K562 (cell line): ENCODE results near the gene CHST12. TPM values are rescaled to one million over a fixed set of nuclear protein-coding genes. Genes with fewer than 3 reads are reported as not detected.

Experiments used
- DDX20 ChIP-seq: fragments of 450-650 bp; IDR thresholded peaks from 2 replicates; pipeline ENCODE4 v1.6.1; 2016; ENCODE audit warnings: missing genetic modification characterization, low read depth, mild to moderate bottlenecking, missing compliant biosample characterization, moderate library complexity
- E2F3 ChIP-seq: fragments of 250-450 bp; sonication (Bioruptor Pico); IDR thresholded peaks from 2 replicates; pipeline ENCODE4 v1.4.0; 2020; ENCODE audit warnings: mild to moderate bottlenecking
- E2F6 ChIP-seq, 2 experiments: IDR thresholded peaks; 2 replicates each; pipeline ENCODE4 v1.6.1; 2011; ENCODE audit warnings: borderline replicate concordance in 1 of 2, control low read depth in 1 of 2, low read depth in 1 of 2, low read length in 1 of 2, mild to moderate bottlenecking in 1 of 2, mixed read lengths in 1 of 2, moderate library complexity in 1 of 2; ENCODE audit not compliant: insufficient read depth in 1 of 2, insufficient read length in 1 of 2, poor library complexity in 1 of 2, severe bottlenecking in 1 of 2; ENCODE audit errors: extremely low read depth in 1 of 2
- HDAC1 ChIP-seq, 2 experiments: fragments of 450-650 bp; IDR thresholded peaks; 2 replicates each; pipeline ENCODE4 v1.6.1; 2016 to 2017; ENCODE audit warnings: inconsistent platforms in 1 of 2, mild to moderate bottlenecking in 1 of 2, moderate library complexity in 1 of 2
- HNRNPL ChIP-seq: fragments of 200-400 bp; formaldehyde crosslinking; IDR thresholded peaks from 2 replicates; pipeline ENCODE4 v1.6.1; 2017; ENCODE audit warnings: low read depth, mild to moderate bottlenecking, low read length
- NKRF ChIP-seq: fragments of 450-650 bp; IDR thresholded peaks from 2 replicates; pipeline ENCODE4 v1.6.1; 2016; ENCODE audit warnings: borderline replicate concordance
- POLR2G ChIP-seq: fragments of 200-400 bp; formaldehyde crosslinking; IDR thresholded peaks from 2 replicates; pipeline ENCODE4 v1.6.1; 2017; ENCODE audit warnings: low read depth, mild to moderate bottlenecking, antibody characterized with exemption, low read length, moderate library complexity
- SAP30 ChIP-seq: fragments of 200-600 bp; sonication (generic); IDR thresholded peaks from 2 replicates; pipeline ENCODE4 v1.6.1; 2012; ENCODE audit warnings: borderline replicate concordance, low read depth, mild to moderate bottlenecking, moderate library complexity, low read length, control low read depth, inconsistent platforms; ENCODE audit not compliant: insufficient read depth, poor library complexity, severe bottlenecking
- SIN3A ChIP-seq, 2 experiments: fragments of 150-350 bp in 1 of 2; IDR thresholded peaks; 2 replicates each; pipeline ENCODE4 v1.6.1; 2011 to 2016; ENCODE audit warnings: borderline replicate concordance in 2 of 2, low read depth in 2 of 2, low read length in 2 of 2, mild to moderate bottlenecking in 2 of 2, moderate library complexity in 2 of 2; ENCODE audit not compliant: control insufficient read depth in 1 of 2
- TAF9B ChIP-seq: fragments of 450-650 bp; IDR thresholded peaks from 2 replicates; pipeline ENCODE4 v1.6.1; 2018; ENCODE audit warnings: mild to moderate bottlenecking; ENCODE audit not compliant: partially characterized antibody
- YY1 ChIP-seq, 3 experiments: IDR thresholded peaks; 2 replicates each; pipeline ENCODE4 v1.6.1; 2011; ENCODE audit warnings: low read length in 2 of 3, mild to moderate bottlenecking in 2 of 3, moderate library complexity in 2 of 3, borderline replicate concordance in 1 of 3, control low read depth in 1 of 3, low read depth in 1 of 3; ENCODE audit not compliant: insufficient read depth in 3 of 3, insufficient replicate concordance in 2 of 3, control insufficient read depth in 1 of 3, insufficient read length in 1 of 3; ENCODE audit errors: extremely low read depth in 1 of 3
- polyA plus RNA-seq, 8 experiments: library from polyadenylated mRNA; depleted of rRNA in 4 of 8; stranded (reverse) in 5 of 8; unstranded in 3 of 8; fragments of >200 nt; fragmentation: Nextera tagmentation in 2 of 8; fragmentation: Illumina TruSeq in 1 of 8; extraction: Ambion mirVana in 2 of 8; extraction: Trizol in 1 of 8; gene quantifications; 2 replicates each; pipeline versions ENCODE4 v1.2.1 to v1.2.3, GENCODE V29; 2011 to 2014; ENCODE audit warnings: inconsistent platforms in 1 of 8, missing spikeins in 1 of 8
- total RNA-seq, 7 experiments: library from RNA; depleted of rRNA in 6 of 7; stranded (reverse); fragments of >200 nt in 6 of 7; fragmentation: Illumina TruSeq in 2 of 7; extraction: Trizol in 2 of 7; gene quantifications; 2 replicates each; pipeline versions ENCODE4 v1.2.1 to v1.2.3, GENCODE V29; 2011 to 2021; ENCODE audit warnings: low replicate concordance in 1 of 7
- TF ChIP-seq, protein P1 (sequence below): fragments of 450-650 bp; IDR thresholded peaks from 2 replicates; pipeline ENCODE4 v1.6.1; 2016; ENCODE audit warnings: low read depth

CHST12 gene
- total and polyA plus RNA-seq, 9 of the 15 experiments (the other 6 are each of a cell fraction or from before 2014, with no cell fraction given), result 0.18 to 19.8 (median 3.6) TPM

DNA sequence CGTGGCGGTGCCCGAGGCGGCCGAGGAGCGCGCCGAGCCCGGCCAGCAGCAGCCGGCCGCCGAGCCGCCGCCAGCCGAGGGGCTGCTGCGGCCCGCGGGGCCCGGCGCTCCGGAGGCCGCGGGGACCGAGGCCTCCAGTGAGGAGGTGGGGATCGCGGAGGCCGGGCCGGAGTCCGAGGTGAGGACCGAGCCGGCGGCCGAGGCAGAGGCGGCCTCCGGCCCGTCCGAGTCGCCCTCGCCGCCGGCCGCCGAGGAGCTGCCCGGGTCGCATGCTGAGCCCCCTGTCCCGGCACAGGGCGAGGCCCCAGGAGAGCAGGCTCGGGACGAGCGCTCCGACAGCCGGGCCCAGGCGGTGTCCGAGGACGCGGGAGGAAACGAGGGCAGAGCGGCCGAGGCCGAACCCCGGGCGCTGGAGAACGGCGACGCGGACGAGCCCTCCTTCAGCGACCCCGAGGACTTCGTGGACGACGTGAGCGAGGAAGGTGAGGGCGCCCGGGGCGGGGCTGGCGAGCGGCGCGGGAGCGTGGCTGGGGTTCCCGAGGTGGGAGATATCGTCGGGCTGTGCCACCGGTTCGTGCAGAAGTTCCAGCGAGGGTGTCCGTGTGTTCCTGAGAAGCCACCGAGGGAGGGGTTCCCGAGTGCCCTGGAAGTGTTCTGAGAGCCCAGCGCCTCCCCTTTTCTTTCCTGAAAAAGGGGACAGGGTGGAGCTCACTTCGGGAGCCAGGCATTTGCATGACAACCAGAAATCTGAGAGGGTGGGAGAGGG lies 48.3 kb upstream of the CHST12 start (continued):
- TF ChIP-seq, protein P1, sequence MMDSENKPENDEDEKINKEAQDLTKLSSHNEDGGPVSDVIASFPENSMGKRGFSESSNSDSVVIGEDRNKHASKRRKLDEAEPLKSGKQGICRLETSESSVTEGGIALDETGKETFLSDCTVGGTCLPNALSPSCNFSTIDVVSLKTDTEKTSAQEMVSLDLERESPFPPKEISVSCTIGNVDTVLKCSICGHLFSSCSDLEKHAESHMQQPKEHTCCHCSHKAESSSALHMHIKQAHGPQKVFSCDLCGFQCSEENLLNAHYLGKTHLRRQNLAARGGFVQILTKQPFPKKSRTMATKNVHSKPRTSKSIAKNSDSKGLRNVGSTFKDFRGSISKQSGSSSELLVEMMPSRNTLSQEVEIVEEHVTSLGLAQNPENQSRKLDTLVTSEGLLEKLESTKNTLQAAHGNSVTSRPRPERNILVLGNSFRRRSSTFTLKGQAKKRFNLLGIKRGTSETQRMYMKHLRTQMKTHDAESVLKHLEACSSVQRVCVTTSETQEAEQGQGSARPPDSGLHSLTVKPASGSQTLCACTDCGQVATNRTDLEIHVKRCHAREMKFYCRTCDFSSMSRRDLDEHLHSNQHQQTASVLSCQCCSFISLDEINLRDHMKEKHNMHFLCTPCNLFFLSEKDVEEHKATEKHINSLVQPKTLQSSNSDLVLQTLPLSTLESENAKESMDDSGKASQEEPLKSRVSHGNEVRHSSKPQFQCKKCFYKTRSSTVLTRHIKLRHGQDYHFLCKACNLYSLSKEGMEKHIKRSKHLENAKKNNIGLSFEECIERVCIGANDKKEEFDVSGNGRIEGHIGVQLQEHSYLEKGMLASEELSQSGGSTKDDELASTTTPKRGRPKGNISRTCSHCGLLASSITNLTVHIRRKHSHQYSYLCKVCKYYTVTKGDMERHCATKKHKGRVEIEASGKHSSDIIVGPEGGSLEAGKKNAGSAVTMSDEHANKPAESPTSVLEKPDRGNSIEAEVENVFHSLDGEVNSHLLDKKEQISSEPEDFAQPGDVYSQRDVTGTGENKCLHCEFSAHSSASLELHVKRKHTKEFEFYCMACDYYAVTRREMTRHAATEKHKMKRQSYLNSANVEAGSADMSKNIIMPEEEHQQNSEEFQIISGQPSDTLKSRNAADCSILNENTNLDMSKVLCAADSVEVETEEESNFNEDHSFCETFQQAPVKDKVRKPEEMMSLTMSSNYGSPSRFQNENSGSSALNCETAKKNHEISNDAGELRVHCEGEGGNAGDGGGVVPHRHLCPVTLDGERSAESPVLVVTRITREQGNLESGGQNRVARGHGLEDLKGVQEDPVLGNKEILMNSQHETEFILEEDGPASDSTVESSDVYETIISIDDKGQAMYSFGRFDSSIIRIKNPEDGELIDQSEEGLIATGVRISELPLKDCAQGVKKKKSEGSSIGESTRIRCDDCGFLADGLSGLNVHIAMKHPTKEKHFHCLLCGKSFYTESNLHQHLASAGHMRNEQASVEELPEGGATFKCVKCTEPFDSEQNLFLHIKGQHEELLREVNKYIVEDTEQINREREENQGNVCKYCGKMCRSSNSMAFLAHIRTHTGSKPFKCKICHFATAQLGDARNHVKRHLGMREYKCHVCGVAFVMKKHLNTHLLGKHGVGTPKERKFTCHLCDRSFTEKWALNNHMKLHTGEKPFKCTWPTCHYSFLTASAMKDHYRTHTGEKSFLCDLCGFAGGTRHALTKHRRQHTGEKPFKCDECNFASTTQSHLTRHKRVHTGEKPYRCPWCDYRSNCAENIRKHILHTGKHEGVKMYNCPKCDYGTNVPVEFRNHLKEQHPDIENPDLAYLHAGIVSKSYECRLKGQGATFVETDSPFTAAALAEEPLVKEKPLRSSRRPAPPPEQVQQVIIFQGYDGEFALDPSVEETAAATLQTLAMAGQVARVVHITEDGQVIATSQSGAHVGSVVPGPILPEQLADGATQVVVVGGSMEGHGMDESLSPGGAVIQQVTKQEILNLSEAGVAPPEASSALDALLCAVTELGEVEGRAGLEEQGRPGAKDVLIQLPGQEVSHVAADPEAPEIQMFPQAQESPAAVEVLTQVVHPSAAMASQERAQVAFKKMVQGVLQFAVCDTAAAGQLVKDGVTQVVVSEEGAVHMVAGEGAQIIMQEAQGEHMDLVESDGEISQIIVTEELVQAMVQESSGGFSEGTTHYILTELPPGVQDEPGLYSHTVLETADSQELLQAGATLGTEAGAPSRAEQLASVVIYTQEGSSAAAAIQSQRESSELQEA, result no peak
- TF ChIP-seq HNRNPL (0 out of 2 replicates have a peak, but pooled peaks have one; percentile 41), TAF9B (no peak), NKRF (0 out of 2 replicates have a peak, but pooled peaks have one; percentile 63), E2F3 (CRISPR knock-in tag) (no peak), SAP30 (peak; percentile 91), YY1 (IDR thresholded peaks at IDR 0.05; ENCODE audit: borderline replicate concordance in 1 of 3, control insufficient read depth in 1 of 3, extremely low read depth in 1 of 3, insufficient read depth in 3 of 3, insufficient read length in 1 of 3, insufficient replicate concordance in 2 of 3, low read depth in 1 of 3, low read length in 2 of 3) (peak in 1 of 3 experiments; percentile 16), HDAC1 (IDR thresholded peaks at IDR 0.05) (0 out of 4 replicates have a peak, but pooled peaks of 1 of the 2 experiments have one; percentile 13), POLR2G (peak; percentile 80), SIN3A (IDR thresholded peaks at IDR 0.05; ENCODE audit: borderline replicate concordance in 2 of 2, control insufficient read depth in 1 of 2, low read depth in 2 of 2, low read length in 2 of 2) (peak; percentile 47 to 61; a peak in 2 of 4 replicates), E2F6 (IDR thresholded peaks at IDR 0.05; ENCODE audit: borderline replicate concordance in 1 of 2, extremely low read depth in 1 of 2, insufficient read depth in 1 of 2, insufficient read length in 1 of 2, low read depth in 1 of 2, low read length in 1 of 2, poor library complexity in 1 of 2, severe bottlenecking in 1 of 2) (peak in 1 of 2 experiments; percentile 17), DDX20 (tag) (no peak)
